Liver (tissue), 9 donors: ENCODE data around the gene MRPL49. TPM values are rescaled to one million over a fixed set of nuclear protein-coding genes. Genes with fewer than 3 reads are reported as not detected.
A peak's percentile ranks its signal among the peaks of the same experiment; 100 is the strongest.

Source experiments
- DNase-seq: peaks from one replicate; pipeline ENCODE4 v3.0.0-alpha.2; 2017; ENCODE audit warnings: low spot score
- H3K27ac ChIP-seq, 2 donors: one replicate each; pipeline ENCODE4 v1.7.0; 2013; ENCODE audit warnings: inconsistent platforms in 2 of 2, low read length in 2 of 2, control low read depth in 1 of 2, low read depth in 1 of 2, mild to moderate bottlenecking in 1 of 2
- H3K27me3 ChIP-seq, 4 donors: one replicate each; pipeline versions ENCODE4 v1.6.1 to v1.7.0; 2013; ENCODE audit warnings: low read length in 3 of 4, inconsistent platforms in 1 of 4, mild to moderate bottlenecking in 1 of 4, moderate library complexity in 1 of 4; ENCODE audit not compliant: control insufficient read depth in 4 of 4, insufficient read depth in 4 of 4
- H3K36me3 ChIP-seq, 4 donors: one replicate each; pipeline versions ENCODE4 v1.6.1 to v1.7.0; 2013; ENCODE audit warnings: low read length in 3 of 4, mild to moderate bottlenecking in 3 of 4, low read depth in 1 of 4, moderate library complexity in 1 of 4; ENCODE audit not compliant: control insufficient read depth in 4 of 4, insufficient read depth in 3 of 4
- H3K4me1 ChIP-seq, 4 donors: one replicate each; pipeline versions ENCODE4 v1.6.1 to v1.7.0; 2013; ENCODE audit warnings: low read length in 3 of 4, mild to moderate bottlenecking in 3 of 4, moderate library complexity in 1 of 4; ENCODE audit not compliant: control insufficient read depth in 4 of 4, insufficient read depth in 4 of 4
- H3K4me3 ChIP-seq, 3 donors: one replicate each; pipeline versions ENCODE4 v1.6.1 to v1.7.0; 2013; ENCODE audit warnings: low read length in 3 of 3, control low read depth in 1 of 3, low read depth in 1 of 3, mild to moderate bottlenecking in 1 of 3
- H3K9ac ChIP-seq, 2 donors: one replicate each; pipeline ENCODE4 v1.7.0; 2013; ENCODE audit warnings: low read length in 2 of 2, mild to moderate bottlenecking in 2 of 2, moderate library complexity in 2 of 2, control low read depth in 1 of 2, low read depth in 1 of 2
- H3K9me3 ChIP-seq, 4 donors: one replicate each; pipeline versions ENCODE4 v1.6.1 to v1.7.0; 2013; ENCODE audit warnings: low read length in 3 of 4; ENCODE audit not compliant: control insufficient read depth in 4 of 4
- EGR1 ChIP-seq, 2 donors: IDR thresholded peaks; 2 replicates each; pipeline ENCODE4 v1.6.1; 2016 to 2018; ENCODE audit warnings: antibody characterized with exemption in 2 of 2, low read depth in 2 of 2
- FOXA1 ChIP-seq: IDR thresholded peaks from 2 replicates; pipeline ENCODE4 v1.6.1; 2016; ENCODE audit warnings: antibody characterized with exemption
- FOXA2 ChIP-seq: IDR thresholded peaks from 2 replicates; pipeline ENCODE4 v1.6.1; 2016; ENCODE audit warnings: antibody characterized with exemption
- GABPA ChIP-seq, 2 donors: IDR thresholded peaks in 1 of 2; conservative IDR thresholded peaks in 1 of 2; 2 replicates each; pipeline ENCODE4 v1.6.1; 2016; ENCODE audit warnings: antibody characterized with exemption in 2 of 2, mild to moderate bottlenecking in 1 of 2, moderate library complexity in 1 of 2
- HNF4A ChIP-seq, 2 donors: conservative IDR thresholded peaks; 2 replicates each; pipeline ENCODE4 v1.6.1; 2016; ENCODE audit warnings: antibody characterized with exemption in 2 of 2, mild to moderate bottlenecking in 2 of 2
- HNF4G ChIP-seq: IDR thresholded peaks from 2 replicates; pipeline ENCODE4 v1.6.1; 2016; ENCODE audit warnings: antibody characterized with exemption
- JUND ChIP-seq, 2 donors: IDR thresholded peaks; 2 replicates each; pipeline ENCODE4 v1.6.1; 2016; ENCODE audit warnings: antibody characterized with exemption in 2 of 2
- NR2F2 ChIP-seq: IDR thresholded peaks from 2 replicates; pipeline ENCODE4 v1.6.1; 2016; ENCODE audit warnings: antibody characterized with exemption
- RAD21 ChIP-seq, 2 donors: IDR thresholded peaks; 2 replicates each; pipeline ENCODE4 v1.6.1; 2016; ENCODE audit warnings: antibody characterized with exemption in 2 of 2, mild to moderate bottlenecking in 2 of 2
- SP1 ChIP-seq: IDR thresholded peaks from 2 replicates; pipeline ENCODE4 v1.6.1; 2018; ENCODE audit warnings: antibody characterized with exemption, mild to moderate bottlenecking
- TAF1 ChIP-seq: conservative IDR thresholded peaks from 2 replicates; pipeline ENCODE4 v1.6.1; 2016; ENCODE audit warnings: antibody characterized with exemption, mild to moderate bottlenecking
- YY1 ChIP-seq: IDR thresholded peaks from 2 replicates; pipeline ENCODE4 v1.6.1; 2016; ENCODE audit warnings: antibody characterized with exemption, mild to moderate bottlenecking
- WGBS: extraction: QIAGEN DNeasy Blood & Tissue Kit; methylation state at CpG from one replicate; pipeline ENCODE4 v1.1.7; 2013; 5-methylcytosine and 5-hydroxymethylcytosine counted together
- polyA plus RNA-seq, 2 donors: library from polyadenylated mRNA; stranded (reverse) in 1 of 2; unstranded in 1 of 2; fragments of 200-250 nt in 1 of 2; fragments of >200 nt in 1 of 2; fragmentation: Nextera tagmentation in 1 of 2; extraction: Ambion mirVana in 1 of 2; gene quantifications; one replicate each; pipeline versions ENCODE4 v1.2.1 to v1.2.3, GENCODE V29; 2013 to 2015
- total RNA-seq, 2 donors: library from RNA; depleted of rRNA; stranded (reverse); fragments of >200 nt; gene quantifications; one replicate each; pipeline ENCODE4 v1.2.3, GENCODE V29; 2014
- TF ChIP-seq, protein P1 (sequence below): IDR thresholded peaks from 2 replicates; pipeline ENCODE4 v1.6.1; 2016; ENCODE audit warnings: antibody characterized with exemption
- TF ChIP-seq, protein P2 (sequence below): fragments of 150-350 bp; IDR thresholded peaks from 2 replicates; pipeline ENCODE4 v1.5.1; 2017; ENCODE audit warnings: improper control_type of control experiment, low read depth, low read length; ENCODE audit not compliant: missing input control
- TF ChIP-seq, protein P3 (sequence below): IDR thresholded peaks from 2 replicates; pipeline ENCODE4 v1.6.1; 2016; ENCODE audit warnings: antibody characterized with exemption, mild to moderate bottlenecking
- TF ChIP-seq, protein P4 (sequence below): IDR thresholded peaks from 2 replicates; pipeline ENCODE4 v1.6.1; 2016; ENCODE audit warnings: antibody characterized with exemption
- TF ChIP-seq, protein P5 (sequence below): IDR thresholded peaks from 2 replicates; pipeline ENCODE4 v1.6.1; 2016; ENCODE audit warnings: antibody characterized with exemption
- donor health status: healthy.
- donor health status: healthy.
- donor health status: healthy.
- donor health status: healthy.
- donor health status: healthy.

The MRPL49 gene
- total and polyA plus RNA-seq, 4 donors: 31.1 to 47.2 (median 35.4) TPM

DNA sequence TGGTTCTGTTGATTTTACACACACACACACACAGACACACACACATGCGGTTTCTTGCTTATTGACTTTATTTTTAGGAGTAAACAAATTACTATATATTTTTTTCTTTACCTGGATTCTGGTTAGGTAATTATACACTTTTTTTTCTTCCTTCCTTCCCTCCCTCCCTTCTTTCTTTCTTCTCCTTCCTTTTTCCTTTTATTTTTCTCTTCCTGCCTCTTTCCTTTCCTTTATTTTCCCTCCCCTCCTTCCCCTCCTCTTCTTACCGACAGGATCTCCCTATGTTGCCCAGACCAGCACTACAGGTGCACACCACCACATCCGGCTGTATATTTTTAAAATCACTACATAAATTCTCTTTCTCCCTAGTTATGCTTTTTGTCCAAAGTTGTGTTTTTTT lies 44.8 kb downstream of the MRPL49 start:
- TF ChIP-seq RAD21 (IDR thresholded peaks at IDR 0.05) (no peak), FOXA2 (peak; percentile 32)
- TF ChIP-seq, protein P1, sequence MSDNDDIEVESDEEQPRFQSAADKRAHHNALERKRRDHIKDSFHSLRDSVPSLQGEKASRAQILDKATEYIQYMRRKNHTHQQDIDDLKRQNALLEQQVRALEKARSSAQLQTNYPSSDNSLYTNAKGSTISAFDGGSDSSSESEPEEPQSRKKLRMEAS: no peak

DNA sequence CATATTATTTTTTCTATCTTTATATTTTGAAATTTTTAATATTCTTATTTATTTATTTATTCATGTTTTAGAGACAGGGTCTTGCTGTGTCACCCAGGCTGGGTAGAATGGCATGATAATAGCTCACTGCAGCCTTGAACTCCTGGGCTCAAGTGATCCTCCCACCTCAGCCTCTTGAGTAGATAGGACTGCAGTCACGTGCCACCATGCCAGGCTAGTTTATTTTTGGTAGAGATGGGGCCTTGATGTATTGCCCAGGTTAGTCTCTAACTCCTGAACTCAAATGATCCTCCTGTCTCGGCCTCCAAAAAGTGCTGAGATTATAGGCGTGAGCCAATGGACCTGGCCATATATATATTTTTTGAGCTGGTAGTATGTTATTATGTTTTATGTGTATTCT lies 45.5 kb downstream of the MRPL49 start:
- no peaks in the 10 kb centered on the region for H3K27me3 ChIP-seq
- H3K4me1 ChIP-seq: peaks cover 2 to 19% (median 13%) of the 10 kb centered on the region in 4 donors
- no peak overlapping the region for H3K4me3 ChIP-seq
- 89% methylated on average over 3 of the region's 3 CpGs for WGBS
- TF ChIP-seq NR2F2 (no peak), FOXA1 (no peak), HNF4A (conservative IDR thresholded peaks at IDR 0.05) (no peak), HNF4G (no peak)
- TF ChIP-seq, protein P1: no peak
- TF ChIP-seq, protein P2, sequence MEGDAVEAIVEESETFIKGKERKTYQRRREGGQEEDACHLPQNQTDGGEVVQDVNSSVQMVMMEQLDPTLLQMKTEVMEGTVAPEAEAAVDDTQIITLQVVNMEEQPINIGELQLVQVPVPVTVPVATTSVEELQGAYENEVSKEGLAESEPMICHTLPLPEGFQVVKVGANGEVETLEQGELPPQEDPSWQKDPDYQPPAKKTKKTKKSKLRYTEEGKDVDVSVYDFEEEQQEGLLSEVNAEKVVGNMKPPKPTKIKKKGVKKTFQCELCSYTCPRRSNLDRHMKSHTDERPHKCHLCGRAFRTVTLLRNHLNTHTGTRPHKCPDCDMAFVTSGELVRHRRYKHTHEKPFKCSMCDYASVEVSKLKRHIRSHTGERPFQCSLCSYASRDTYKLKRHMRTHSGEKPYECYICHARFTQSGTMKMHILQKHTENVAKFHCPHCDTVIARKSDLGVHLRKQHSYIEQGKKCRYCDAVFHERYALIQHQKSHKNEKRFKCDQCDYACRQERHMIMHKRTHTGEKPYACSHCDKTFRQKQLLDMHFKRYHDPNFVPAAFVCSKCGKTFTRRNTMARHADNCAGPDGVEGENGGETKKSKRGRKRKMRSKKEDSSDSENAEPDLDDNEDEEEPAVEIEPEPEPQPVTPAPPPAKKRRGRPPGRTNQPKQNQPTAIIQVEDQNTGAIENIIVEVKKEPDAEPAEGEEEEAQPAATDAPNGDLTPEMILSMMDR: no peak
- no peak overlapping the region for H3K9ac ChIP-seq
- no peak for DNase-seq
- no peaks in the 10 kb centered on the region for H3K9me3 ChIP-seq
- H3K27ac ChIP-seq: no peak overlapping the region
- H3K36me3 ChIP-seq: no peaks in the 10 kb centered on the region

More for the DNA sequence above, 44.8 kb downstream of the MRPL49 start:
- H3K27me3 ChIP-seq: no peaks in the 10 kb centered on the region
- DNase-seq: no peak
- H3K9me3 ChIP-seq: no peaks in the 10 kb centered on the region
- peak overlapping the region; percentile 69 to 80 for H3K9ac ChIP-seq
- peak overlapping the region; percentile 32 to 66 (median 50) for H3K4me3 ChIP-seq
- 32% methylated on average over 3 of the region's 3 CpGs for WGBS
- peaks cover 2 to 19% (median 13%) of the 10 kb centered on the region in 4 donors for H3K4me1 ChIP-seq
- no peaks in the 10 kb centered on the region for H3K36me3 ChIP-seq
- peak overlapping the region; percentile 84 to 94 for H3K27ac ChIP-seq

DNA sequence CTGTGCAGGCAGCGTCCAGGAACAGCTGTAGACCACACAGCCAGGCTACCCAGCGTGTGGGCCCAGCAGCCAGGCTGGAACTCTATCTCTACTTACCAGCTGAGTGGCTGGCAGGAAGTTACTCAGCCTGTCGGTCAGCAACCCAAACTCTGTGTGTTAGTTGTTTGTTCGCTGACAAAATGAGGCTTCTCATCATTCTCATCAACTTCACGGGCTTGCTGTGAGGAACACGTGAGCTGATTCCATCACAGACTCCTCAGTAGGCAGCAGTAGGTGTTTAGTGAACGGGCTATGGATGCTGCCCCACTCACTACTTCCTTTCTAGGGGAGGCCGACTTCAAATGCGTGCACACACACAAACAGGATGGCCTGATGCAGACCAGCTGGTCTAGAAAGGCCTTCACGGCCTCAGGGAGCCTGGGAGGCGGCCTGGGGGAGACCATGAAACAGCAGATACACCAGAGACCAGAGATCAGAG lies 47.1 kb downstream of the MRPL49 start:
- H3K4me3 ChIP-seq: no peak overlapping the region
- no peaks in the 10 kb centered on the region for H3K9me3 ChIP-seq
- H3K27ac ChIP-seq: peak overlapping the region; percentile 43 to 54
- WGBS: 70% methylated on average over 11 of the region's 11 CpGs
- no peak overlapping the region for H3K9ac ChIP-seq
- no peaks in the 10 kb centered on the region for H3K36me3 ChIP-seq
- H3K4me1 ChIP-seq: peaks cover 2 to 14% (median 9%) of the 10 kb centered on the region in 4 donors
- H3K27me3 ChIP-seq: no peaks in the 10 kb centered on the region
- peak; percentile 60 for DNase-seq
- TF ChIP-seq, protein P3, sequence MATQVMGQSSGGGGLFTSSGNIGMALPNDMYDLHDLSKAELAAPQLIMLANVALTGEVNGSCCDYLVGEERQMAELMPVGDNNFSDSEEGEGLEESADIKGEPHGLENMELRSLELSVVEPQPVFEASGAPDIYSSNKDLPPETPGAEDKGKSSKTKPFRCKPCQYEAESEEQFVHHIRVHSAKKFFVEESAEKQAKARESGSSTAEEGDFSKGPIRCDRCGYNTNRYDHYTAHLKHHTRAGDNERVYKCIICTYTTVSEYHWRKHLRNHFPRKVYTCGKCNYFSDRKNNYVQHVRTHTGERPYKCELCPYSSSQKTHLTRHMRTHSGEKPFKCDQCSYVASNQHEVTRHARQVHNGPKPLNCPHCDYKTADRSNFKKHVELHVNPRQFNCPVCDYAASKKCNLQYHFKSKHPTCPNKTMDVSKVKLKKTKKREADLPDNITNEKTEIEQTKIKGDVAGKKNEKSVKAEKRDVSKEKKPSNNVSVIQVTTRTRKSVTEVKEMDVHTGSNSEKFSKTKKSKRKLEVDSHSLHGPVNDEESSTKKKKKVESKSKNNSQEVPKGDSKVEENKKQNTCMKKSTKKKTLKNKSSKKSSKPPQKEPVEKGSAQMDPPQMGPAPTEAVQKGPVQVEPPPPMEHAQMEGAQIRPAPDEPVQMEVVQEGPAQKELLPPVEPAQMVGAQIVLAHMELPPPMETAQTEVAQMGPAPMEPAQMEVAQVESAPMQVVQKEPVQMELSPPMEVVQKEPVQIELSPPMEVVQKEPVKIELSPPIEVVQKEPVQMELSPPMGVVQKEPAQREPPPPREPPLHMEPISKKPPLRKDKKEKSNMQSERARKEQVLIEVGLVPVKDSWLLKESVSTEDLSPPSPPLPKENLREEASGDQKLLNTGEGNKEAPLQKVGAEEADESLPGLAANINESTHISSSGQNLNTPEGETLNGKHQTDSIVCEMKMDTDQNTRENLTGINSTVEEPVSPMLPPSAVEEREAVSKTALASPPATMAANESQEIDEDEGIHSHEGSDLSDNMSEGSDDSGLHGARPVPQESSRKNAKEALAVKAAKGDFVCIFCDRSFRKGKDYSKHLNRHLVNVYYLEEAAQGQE: no peak
- TF ChIP-seq, protein P4, sequence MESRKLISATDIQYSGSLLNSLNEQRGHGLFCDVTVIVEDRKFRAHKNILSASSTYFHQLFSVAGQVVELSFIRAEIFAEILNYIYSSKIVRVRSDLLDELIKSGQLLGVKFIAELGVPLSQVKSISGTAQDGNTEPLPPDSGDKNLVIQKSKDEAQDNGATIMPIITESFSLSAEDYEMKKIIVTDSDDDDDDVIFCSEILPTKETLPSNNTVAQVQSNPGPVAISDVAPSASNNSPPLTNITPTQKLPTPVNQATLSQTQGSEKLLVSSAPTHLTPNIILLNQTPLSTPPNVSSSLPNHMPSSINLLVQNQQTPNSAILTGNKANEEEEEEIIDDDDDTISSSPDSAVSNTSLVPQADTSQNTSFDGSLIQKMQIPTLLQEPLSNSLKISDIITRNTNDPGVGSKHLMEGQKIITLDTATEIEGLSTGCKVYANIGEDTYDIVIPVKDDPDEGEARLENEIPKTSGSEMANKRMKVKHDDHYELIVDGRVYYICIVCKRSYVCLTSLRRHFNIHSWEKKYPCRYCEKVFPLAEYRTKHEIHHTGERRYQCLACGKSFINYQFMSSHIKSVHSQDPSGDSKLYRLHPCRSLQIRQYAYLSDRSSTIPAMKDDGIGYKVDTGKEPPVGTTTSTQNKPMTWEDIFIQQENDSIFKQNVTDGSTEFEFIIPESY: no peak
- TF ChIP-seq SP1 (no peak), JUND (IDR thresholded peaks at IDR 0.05) (no peak), YY1 (no peak), RAD21 (IDR thresholded peaks at IDR 0.05) (no peak), FOXA1 (no peak), TAF1 (no peak), HNF4G (no peak), GABPA (IDR thresholded peaks at IDR 0.05 in 1 of 2, conservative IDR thresholded peaks at IDR 0.05 in 1 of 2) (no peak), NR2F2 (no peak), FOXA2 (no peak), EGR1 (IDR thresholded peaks at IDR 0.05; ENCODE audit: low read depth in 2 of 2) (no peak), HNF4A (conservative IDR thresholded peaks at IDR 0.05) (no peak)
- TF ChIP-seq, protein P2: no peak
- TF ChIP-seq, protein P5, sequence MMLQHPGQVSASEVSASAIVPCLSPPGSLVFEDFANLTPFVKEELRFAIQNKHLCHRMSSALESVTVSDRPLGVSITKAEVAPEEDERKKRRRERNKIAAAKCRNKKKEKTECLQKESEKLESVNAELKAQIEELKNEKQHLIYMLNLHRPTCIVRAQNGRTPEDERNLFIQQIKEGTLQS: no peak
